PC-3 (cell line): ENCODE data around the gene ST3GAL3. TPM values are rescaled to one million over a fixed set of nuclear protein-coding genes. Genes with fewer than 3 reads are reported as not detected.

Experiments used
- ATAC-seq: fragments of 200-7000 bp; cut with Tn5 transposase; 2 replicates; pipeline ENCODE4 v1.9.1; 2020; ENCODE audit warnings: mild to moderate bottlenecking, moderate library complexity
- BruUV-seq: library from RNA; stranded (reverse); fragments of 400-500 nt; replicated peaks from 2 replicates; lab custom pipeline; 2021; lab: Mats Ljungman, UMichigan
- CTCF ChIA-PET: fragments of 300-600 bp; sonication (Branson Sonifier 250); formaldehyde crosslinking; loops from one replicate; lab custom pipeline; 2022; ENCODE audit warnings: antibody characterized with exemption; lab: Charles Lee
- POLR2A ChIA-PET: fragments of 300-600 bp; sonication (Branson Sonifier 250); formaldehyde crosslinking; loops from one replicate; lab custom pipeline; 2022; ENCODE audit warnings: antibody characterized with exemption; ENCODE audit not compliant: unreplicated experiment; lab: Charles Lee
- DNase-seq: peaks from one replicate; pipeline ENCODE4 v3.0.0-alpha.2; 2015
- H2AFZ ChIP-seq: fragments of 300-600 bp; sonication (generic); 2 replicates; pipeline ENCODE4 v1.6.0; 2016; ENCODE audit warnings: antibody characterized with exemption, low read length
- H3F3A ChIP-seq: fragments of 300-600 bp; sonication (generic); one replicate; pipeline ENCODE4 v1.6.0; 2017; ENCODE audit warnings: antibody characterized with exemption, low read length, control low read depth, mild to moderate bottlenecking; ENCODE audit not compliant: unreplicated experiment
- H3K27ac ChIP-seq: fragments of 300-600 bp; sonication (generic); 2 replicates; pipeline ENCODE4 v1.5.1; 2016; ENCODE audit warnings: mild to moderate bottlenecking, low read length
- H3K27me3 ChIP-seq: fragments of 300-600 bp; sonication (generic); 2 replicates; pipeline ENCODE4 v1.6.1; 2016; ENCODE audit warnings: low read length, mixed read lengths
- H3K36me3 ChIP-seq: fragments of 300-600 bp; sonication (generic); 2 replicates; pipeline ENCODE4 v1.6.1; 2016; ENCODE audit warnings: low read depth, mixed run types, low read length, mixed read lengths
- H3K4me1 ChIP-seq: fragments of 300-600 bp; sonication (generic); 2 replicates; pipeline ENCODE4 v1.5.1; 2016; ENCODE audit warnings: low read length; ENCODE audit not compliant: insufficient read depth
- H3K4me2 ChIP-seq: fragments of 300-600 bp; sonication (generic); 2 replicates; pipeline ENCODE4 v1.6.0; 2016; ENCODE audit warnings: low read length
- H3K4me3 ChIP-seq: fragments of 300-600 bp; sonication (generic); 2 replicates; pipeline ENCODE4 v1.5.1; 2016; ENCODE audit warnings: mild to moderate bottlenecking, low read length, mixed read lengths
- H3K79me2 ChIP-seq: fragments of 300-600 bp; sonication (generic); 2 replicates; pipeline ENCODE4 v1.6.1; 2017; ENCODE audit warnings: low read length, mixed read lengths
- H3K9ac ChIP-seq: fragments of 300-600 bp; sonication (generic); 2 replicates; pipeline ENCODE4 v1.6.0; 2016; ENCODE audit warnings: mild to moderate bottlenecking, low read length
- H3K9me2 ChIP-seq: fragments of 300-600 bp; sonication (generic); replicated peaks from 2 replicates; pipeline ENCODE4 v1.6.1; 2016; ENCODE audit warnings: mixed run types, low read length, mixed read lengths
- H3K9me3 ChIP-seq: fragments of 300-600 bp; sonication (generic); 2 replicates; pipeline ENCODE4 v1.6.1; 2016; ENCODE audit warnings: low read length, mixed read lengths
- H4K20me1 ChIP-seq: fragments of 300-600 bp; sonication (generic); 2 replicates; pipeline ENCODE4 v1.6.1; 2016; ENCODE audit warnings: low read length, mixed read lengths
- EZH2 ChIP-seq: fragments of 300-600 bp; sonication (generic); IDR thresholded peaks from one replicate; pipeline ENCODE4 v1.6.1; 2017; ENCODE audit warnings: antibody characterized with exemption, mild to moderate bottlenecking, low read length; ENCODE audit not compliant: unreplicated experiment
- EZH2phosphoT487 ChIP-seq: fragments of 300-600 bp; sonication (generic); IDR thresholded peaks from 2 replicates; pipeline ENCODE4 v1.6.1; 2018; ENCODE audit warnings: mild to moderate bottlenecking, antibody characterized with exemption, low read length, borderline replicate concordance
- intact Hi-C: fragments of 100-400 bp; cut with micrococcal nuclease; formaldehyde crosslinking; loops from 2 replicates; pipeline ENCODE4 v1.9.0; 2023
- total RNA-seq: library from RNA; depleted of rRNA; stranded (reverse); fragments of >200 nt; gene quantifications from 2 replicates; pipeline ENCODE4 v1.2.3, GENCODE V29; 2014
- TF ChIP-seq, protein P1 (sequence below): fragments of 300-600 bp; sonication (generic); conservative IDR thresholded peaks from 2 replicates; pipeline ENCODE4 v1.5.1; 2017; ENCODE audit warnings: antibody characterized with exemption, low read depth, mild to moderate bottlenecking, low read length

The ST3GAL3 gene
- total RNA-seq, 1 experiment from 2014 or later: 9.0 TPM

DNA sequence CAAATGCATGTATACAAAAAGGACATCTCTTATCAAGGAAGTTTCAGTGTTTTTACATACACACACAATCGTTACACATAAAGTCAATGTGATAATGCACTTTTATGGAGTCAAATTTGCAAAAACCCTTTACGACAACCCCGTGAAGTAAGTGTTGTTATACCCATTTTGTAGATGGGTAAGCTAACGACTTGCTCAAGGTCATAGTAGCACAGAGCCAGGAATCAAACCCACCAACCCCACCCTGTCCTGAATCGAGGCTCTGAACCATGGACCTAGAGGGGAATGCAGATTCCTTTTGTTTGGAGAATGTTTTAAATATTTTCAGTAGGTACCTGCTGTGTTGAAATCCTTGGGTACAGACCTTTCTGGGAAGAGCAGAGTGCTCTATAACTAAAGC is 148.9 kb downstream of the ST3GAL3 start:
- H3F3A ChIP-seq: peaks cover 7% of the 10 kb centered on the region
- H4K20me1 ChIP-seq: no peaks in the 10 kb centered on the region
- H3K9me2 ChIP-seq: no peaks in the 10 kb centered on the region
- no peak overlapping the region for H2AFZ ChIP-seq
- no peaks in the 10 kb centered on the region for H3K79me2 ChIP-seq
- H3K36me3 ChIP-seq: no peaks in the 10 kb centered on the region
- ATAC-seq (no peak), DNase-seq (no peak)
- no TSS peak for BruUV-seq
- intact Hi-C loops: no loop called here
- H3K4me2 ChIP-seq: no peak overlapping the region
- TF ChIP-seq EZH2 (no peak), EZH2phosphoT487 (no peak)
- TF ChIP-seq, protein P1, sequence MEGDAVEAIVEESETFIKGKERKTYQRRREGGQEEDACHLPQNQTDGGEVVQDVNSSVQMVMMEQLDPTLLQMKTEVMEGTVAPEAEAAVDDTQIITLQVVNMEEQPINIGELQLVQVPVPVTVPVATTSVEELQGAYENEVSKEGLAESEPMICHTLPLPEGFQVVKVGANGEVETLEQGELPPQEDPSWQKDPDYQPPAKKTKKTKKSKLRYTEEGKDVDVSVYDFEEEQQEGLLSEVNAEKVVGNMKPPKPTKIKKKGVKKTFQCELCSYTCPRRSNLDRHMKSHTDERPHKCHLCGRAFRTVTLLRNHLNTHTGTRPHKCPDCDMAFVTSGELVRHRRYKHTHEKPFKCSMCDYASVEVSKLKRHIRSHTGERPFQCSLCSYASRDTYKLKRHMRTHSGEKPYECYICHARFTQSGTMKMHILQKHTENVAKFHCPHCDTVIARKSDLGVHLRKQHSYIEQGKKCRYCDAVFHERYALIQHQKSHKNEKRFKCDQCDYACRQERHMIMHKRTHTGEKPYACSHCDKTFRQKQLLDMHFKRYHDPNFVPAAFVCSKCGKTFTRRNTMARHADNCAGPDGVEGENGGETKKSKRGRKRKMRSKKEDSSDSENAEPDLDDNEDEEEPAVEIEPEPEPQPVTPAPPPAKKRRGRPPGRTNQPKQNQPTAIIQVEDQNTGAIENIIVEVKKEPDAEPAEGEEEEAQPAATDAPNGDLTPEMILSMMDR: no peak
- H3K27ac ChIP-seq: no peak overlapping the region
- POLR2A ChIA-PET: no interaction called here
- H3K27me3 ChIP-seq: no peaks in the 10 kb centered on the region
- no peak overlapping the region for H3K4me3 ChIP-seq
- H3K9ac ChIP-seq: no peak overlapping the region
- peaks cover 32% of the 10 kb centered on the region for H3K4me1 ChIP-seq
- CTCF ChIA-PET: no interaction called here
- no peaks in the 10 kb centered on the region for H3K9me3 ChIP-seq

DNA sequence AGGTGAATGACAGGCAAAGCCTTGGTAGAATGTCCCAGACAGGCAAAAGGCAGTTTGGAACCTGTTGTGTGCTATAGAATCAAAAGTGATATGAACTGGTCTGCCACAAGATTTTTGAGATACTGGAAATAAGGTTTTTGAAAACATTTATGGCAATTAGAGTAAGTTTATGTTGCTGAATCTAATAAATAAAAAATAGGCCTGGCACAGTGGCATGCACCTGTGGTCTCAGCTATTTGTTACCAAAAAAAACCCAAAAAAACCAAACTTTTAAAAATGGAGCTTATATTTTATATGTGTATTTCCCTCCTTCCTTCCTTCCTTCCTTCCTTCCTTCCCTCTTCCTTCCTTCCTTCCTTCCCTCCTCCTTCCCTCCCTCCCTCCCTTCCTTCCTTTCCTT is 149.8 kb downstream of the ST3GAL3 start:
- H3K9ac ChIP-seq: no peak overlapping the region
- H4K20me1 ChIP-seq: no peaks in the 10 kb centered on the region
- TF ChIP-seq EZH2 (no peak), EZH2phosphoT487 (no peak)
- TF ChIP-seq, protein P1: no peak
- BruUV-seq: no TSS peak
- intact Hi-C loops: no loop called here
- H3K4me3 ChIP-seq: no peak overlapping the region
- H3F3A ChIP-seq: peaks cover 7% of the 10 kb centered on the region
- no peaks in the 10 kb centered on the region for H3K9me2 ChIP-seq
- no peak for DNase-seq
- peaks cover 34% of the 10 kb centered on the region for H3K4me1 ChIP-seq
- CTCF ChIA-PET: no interaction called here
- ATAC-seq: no peak
- H3K4me2 ChIP-seq: no peak overlapping the region
- H3K9me3 ChIP-seq: no peaks in the 10 kb centered on the region
- H3K36me3 ChIP-seq: no peaks in the 10 kb centered on the region
- POLR2A ChIA-PET: no interaction called here
- H2AFZ ChIP-seq: no peak overlapping the region
- H3K27me3 ChIP-seq: no peaks in the 10 kb centered on the region
- no peaks in the 10 kb centered on the region for H3K79me2 ChIP-seq
- no peak overlapping the region for H3K27ac ChIP-seq

DNA sequence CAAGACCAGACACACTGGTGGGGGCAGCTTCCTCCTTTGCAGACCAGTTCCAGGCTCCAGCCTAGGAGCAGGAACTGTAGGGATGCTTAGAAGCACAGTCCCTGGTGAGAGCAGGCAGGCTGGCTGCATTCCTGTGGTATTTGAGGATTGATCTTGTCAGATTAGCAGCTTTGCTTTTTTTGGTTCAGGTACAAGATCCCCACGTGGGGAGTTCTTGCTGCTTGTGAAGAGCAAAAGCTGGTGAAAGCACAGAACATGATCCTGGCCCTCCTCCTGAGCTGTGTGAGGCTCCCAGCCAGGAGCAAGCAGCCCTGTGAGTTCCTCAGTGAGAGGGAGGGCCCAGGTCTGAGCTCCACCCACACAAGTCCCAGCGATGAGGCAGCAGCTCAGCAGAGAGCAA is 151.0 kb downstream of the ST3GAL3 start:
- CTCF ChIA-PET: interaction anchor here (0.6 to 1.0 kb wide), 4 partner anchors 52 to 95 kb away, joined by 3 to 5 read pairs (median 4); no protein-coding TSS in a partner anchor
- Histone ChIP-seq H3K9me3 (no peaks in the 10 kb centered on the region), H3K9ac (no peak overlapping the region), H3K4me1 (peaks cover 26% of the 10 kb centered on the region), H3K36me3 (no peaks in the 10 kb centered on the region), H3K27me3 (no peaks in the 10 kb centered on the region), H3K9me2 (no peaks in the 10 kb centered on the region), H2AFZ (no peak overlapping the region), H3F3A (peaks cover 7% of the 10 kb centered on the region), H3K4me3 (no peak overlapping the region), H3K27ac (peak overlapping the region; percentile 41), H3K79me2 (no peaks in the 10 kb centered on the region), H3K4me2 (peak overlapping the region; percentile 62), H4K20me1 (no peaks in the 10 kb centered on the region)
- peak; percentile 92 for ATAC-seq
- BruUV-seq: no TSS peak
- POLR2A ChIA-PET: interaction anchor here (0.5 kb wide), 1 partner anchor 284 kb away, joined by 3 read pairs; no protein-coding TSS in a partner anchor
- TF ChIP-seq EZH2: no peak
- TF ChIP-seq EZH2phosphoT487: no peak
- TF ChIP-seq, protein P1: no peak
- peak; percentile 96 for DNase-seq
- intact Hi-C loops: no loop called here
